KMS-11 (cell line): ENCODE data around the gene PSME3.
A peak's percentile ranks its signal among the peaks of the same experiment; 100 is the strongest.

Source experiments
- H2AFZ ChIP-seq: fragments of 200-600 bp; sonication (generic); 2 replicates; pipeline ENCODE4 v1.6.1; 2016; ENCODE audit warnings: antibody characterized with exemption, mixed run types, low read depth
- H3K27ac ChIP-seq: fragments of 200-600 bp; sonication (generic); 2 replicates; pipeline ENCODE4 v1.6.1; 2016; ENCODE audit warnings: mild to moderate bottlenecking, mixed run types
- H3K27me3 ChIP-seq: fragments of 200-600 bp; sonication (generic); 2 replicates; pipeline ENCODE4 v1.6.1; 2017; ENCODE audit warnings: mild to moderate bottlenecking, low read depth, mixed run types, moderate library complexity; ENCODE audit not compliant: insufficient read depth
- H3K36me3 ChIP-seq: fragments of 200-600 bp; sonication (generic); 2 replicates; pipeline ENCODE4 v1.6.1; 2017; ENCODE audit warnings: mild to moderate bottlenecking, mixed run types; ENCODE audit not compliant: insufficient read depth
- H3K4me1 ChIP-seq: fragments of 200-600 bp; sonication (generic); 2 replicates; pipeline ENCODE4 v1.6.1; 2016; ENCODE audit warnings: mild to moderate bottlenecking, low read depth, mixed run types; ENCODE audit not compliant: poor library complexity, severe bottlenecking
- H3K4me2 ChIP-seq: fragments of 200-600 bp; sonication (generic); 2 replicates; pipeline ENCODE4 v1.7.0; 2016; ENCODE audit warnings: mild to moderate bottlenecking, mixed run types
- H3K4me3 ChIP-seq: fragments of 200-600 bp; sonication (generic); IDR thresholded peaks from 2 replicates; pipeline ENCODE4 v1.6.1; 2017; ENCODE audit warnings: low read depth, low read length, mixed read lengths; ENCODE audit not compliant: insufficient read depth
- H3K79me2 ChIP-seq: fragments of 200-600 bp; sonication (generic); 2 replicates; pipeline ENCODE4 v1.6.1; 2016; ENCODE audit warnings: low read depth, mixed run types; ENCODE audit not compliant: insufficient read depth
- H3K9ac ChIP-seq: fragments of 200-600 bp; sonication (generic); 2 replicates; pipeline ENCODE4 v1.6.1; 2016; ENCODE audit warnings: mild to moderate bottlenecking, mixed run types
- H4K20me1 ChIP-seq: fragments of 200-600 bp; sonication (generic); 2 replicates; pipeline ENCODE4 v1.6.1; 2016; ENCODE audit warnings: mild to moderate bottlenecking, mixed run types; ENCODE audit not compliant: insufficient read depth
- TF ChIP-seq, protein P1 (sequence below): fragments of 200-600 bp; sonication (generic); conservative IDR thresholded peaks from 2 replicates; pipeline ENCODE4 v1.6.1; 2017; ENCODE audit warnings: low read depth, mild to moderate bottlenecking, antibody characterized with exemption, low read length, moderate library complexity, mixed read lengths

The PSME3 gene

DNA sequence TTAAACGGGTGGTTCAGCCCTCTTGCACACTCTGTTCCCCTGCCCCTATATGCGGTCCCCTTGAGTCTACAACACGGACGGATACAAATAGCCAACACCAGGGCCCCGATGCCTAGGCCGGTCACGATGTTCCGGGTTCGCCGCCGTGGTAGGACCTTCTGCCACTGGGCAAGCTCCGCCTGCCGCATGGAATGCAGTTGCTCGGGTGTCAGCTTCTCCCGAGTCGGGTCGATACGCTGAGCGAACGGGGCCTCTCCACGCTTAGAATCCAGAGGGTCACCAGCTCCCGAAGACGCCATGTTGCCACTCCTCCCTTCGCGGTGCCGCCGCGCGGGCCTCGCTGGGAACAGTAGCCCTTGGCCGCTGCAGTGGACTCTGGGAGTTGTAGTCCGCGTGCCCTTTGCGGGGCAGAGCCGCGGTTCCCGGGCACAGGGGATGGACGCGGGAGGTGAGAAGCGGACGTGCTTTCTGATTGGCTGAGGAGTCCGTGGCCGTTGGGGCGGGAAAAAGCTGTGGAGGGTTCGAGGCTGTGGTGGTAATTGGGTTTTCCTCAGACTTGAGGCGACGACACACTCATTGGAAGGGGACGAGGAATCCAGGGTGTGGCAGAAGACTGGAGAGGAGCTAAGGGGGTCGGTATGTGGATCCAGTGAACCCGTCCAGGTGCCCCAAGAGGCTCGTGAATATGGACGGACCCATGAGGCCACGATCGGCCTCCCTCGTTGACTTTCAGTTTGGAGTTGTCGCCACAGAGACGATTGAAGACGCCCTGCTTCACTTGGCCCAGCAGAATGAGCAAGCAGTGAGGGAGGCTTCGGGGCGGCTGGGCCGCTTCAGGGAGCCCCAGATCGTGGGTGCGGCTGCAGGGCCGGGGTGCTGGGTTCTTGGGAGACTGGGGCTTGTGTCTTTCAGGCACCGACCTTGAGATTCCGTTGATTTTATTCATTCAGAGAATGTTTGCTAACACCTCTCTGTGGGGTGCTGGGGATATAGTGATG, 34.5 kb upstream of the PSME3 start, which contains the start of the genes CNTD1 and COA3:
Gene CNTD1 (plus strand): TSS at position 479 of the 998 bp plus-strand sequence. CDS start 207 bp downstream, at position 686.
Gene COA3 (minus strand): TSS at position 322 of the 998 bp plus-strand sequence. CDS start 23 bp downstream, at position 299.
- Histone ChIP-seq H3K9ac (peak within 1 kb of the TSS; percentile 81), H3K27ac (no peak within 1 kb of the TSS; the same call in 1 of the 2 replicates), H3K4me1 (peaks cover 13% of the 10 kb centered on the region), H2AFZ (peak within 1 kb of the TSS; percentile 71), H3K27me3 (no peaks in the 10 kb centered on the region), H3K36me3 (no peaks in the 10 kb centered on the region), H3K79me2 (no peaks in the 10 kb centered on the region; the same call in 1 of the 2 replicates), H4K20me1 (no peaks in the 10 kb centered on the region), H3K4me3 (no peak within 1 kb of the TSS), H3K4me2 (peak within 1 kb of the TSS; percentile 98)
- TF ChIP-seq, protein P1, sequence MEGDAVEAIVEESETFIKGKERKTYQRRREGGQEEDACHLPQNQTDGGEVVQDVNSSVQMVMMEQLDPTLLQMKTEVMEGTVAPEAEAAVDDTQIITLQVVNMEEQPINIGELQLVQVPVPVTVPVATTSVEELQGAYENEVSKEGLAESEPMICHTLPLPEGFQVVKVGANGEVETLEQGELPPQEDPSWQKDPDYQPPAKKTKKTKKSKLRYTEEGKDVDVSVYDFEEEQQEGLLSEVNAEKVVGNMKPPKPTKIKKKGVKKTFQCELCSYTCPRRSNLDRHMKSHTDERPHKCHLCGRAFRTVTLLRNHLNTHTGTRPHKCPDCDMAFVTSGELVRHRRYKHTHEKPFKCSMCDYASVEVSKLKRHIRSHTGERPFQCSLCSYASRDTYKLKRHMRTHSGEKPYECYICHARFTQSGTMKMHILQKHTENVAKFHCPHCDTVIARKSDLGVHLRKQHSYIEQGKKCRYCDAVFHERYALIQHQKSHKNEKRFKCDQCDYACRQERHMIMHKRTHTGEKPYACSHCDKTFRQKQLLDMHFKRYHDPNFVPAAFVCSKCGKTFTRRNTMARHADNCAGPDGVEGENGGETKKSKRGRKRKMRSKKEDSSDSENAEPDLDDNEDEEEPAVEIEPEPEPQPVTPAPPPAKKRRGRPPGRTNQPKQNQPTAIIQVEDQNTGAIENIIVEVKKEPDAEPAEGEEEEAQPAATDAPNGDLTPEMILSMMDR: no peak

DNA sequence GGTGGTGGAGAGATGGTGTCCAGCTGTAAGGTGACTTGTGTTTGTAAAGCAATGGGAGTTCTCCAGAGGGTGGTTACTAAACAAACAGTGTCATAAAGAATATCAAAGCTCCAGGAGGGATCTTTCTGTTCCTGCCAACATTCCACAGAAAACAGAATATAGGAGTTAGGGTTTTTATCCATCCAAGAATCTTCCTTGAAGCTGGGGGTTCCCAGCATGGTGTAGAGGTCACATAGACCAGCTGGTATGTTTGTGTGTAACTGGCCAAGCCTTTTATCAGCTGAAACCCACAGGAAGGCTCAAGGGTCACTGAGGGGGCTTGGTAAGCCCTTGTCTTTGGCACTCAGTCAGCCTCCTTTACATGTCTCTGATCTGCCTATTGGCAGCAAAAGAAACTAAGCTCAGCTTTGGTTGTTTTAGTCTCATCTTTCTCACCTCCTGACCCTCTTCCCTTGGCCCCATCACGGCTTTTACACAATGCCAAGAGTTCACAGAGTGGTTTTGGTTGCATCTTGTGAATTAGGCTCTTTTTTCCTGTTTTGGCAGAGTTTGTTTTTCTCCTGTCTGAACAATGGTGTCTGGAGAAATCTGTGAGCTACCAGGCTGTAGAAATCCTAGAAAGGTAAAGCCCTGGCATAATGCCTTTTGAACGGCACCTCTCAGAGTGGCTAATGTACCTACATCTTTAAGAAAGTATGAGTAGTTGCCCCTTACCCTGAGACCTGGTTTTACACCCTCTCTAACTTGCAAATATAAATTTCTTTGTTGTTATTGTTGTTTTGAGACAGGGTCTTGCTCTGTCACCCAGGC, 29.9 kb upstream of the PSME3 start:
- TF ChIP-seq, protein P1: no peak
- no peaks in the 10 kb centered on the region for H3K27me3 ChIP-seq
- H3K4me3 ChIP-seq: no peak overlapping the region
- peaks cover 6% of the 10 kb centered on the region for H3K4me1 ChIP-seq
- no peak overlapping the region for H3K4me2 ChIP-seq
- no peaks in the 10 kb centered on the region for H4K20me1 ChIP-seq
- no peaks in the 10 kb centered on the region for H3K79me2 ChIP-seq
- no peak overlapping the region for H3K27ac ChIP-seq
- no peak overlapping the region for H3K9ac ChIP-seq
- no peak overlapping the region for H2AFZ ChIP-seq
- no peaks in the 10 kb centered on the region for H3K36me3 ChIP-seq

DNA sequence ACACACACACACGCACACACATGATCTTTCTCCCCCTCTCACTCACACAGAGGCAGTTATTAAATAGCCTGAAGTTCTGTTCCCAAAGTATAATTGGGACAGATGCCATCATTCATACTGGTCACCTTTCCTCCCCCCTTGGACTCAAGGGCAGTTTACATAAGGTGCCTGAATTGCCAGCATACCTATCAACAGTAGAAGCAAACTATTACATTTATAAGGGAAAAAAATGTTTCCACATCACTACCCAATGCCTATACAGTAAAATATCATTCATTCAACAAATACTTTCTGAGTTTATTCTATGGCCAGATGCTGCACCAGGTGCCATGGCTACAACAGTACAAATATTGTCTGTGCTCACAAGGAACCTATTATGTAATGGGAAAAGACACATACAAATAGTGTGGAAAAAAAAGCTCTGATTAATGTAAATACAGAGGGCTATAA, 28.3 kb upstream of the PSME3 start:
- no peak overlapping the region for H2AFZ ChIP-seq
- no peaks in the 10 kb centered on the region for H3K36me3 ChIP-seq
- TF ChIP-seq, protein P1: no peak
- H4K20me1 ChIP-seq: no peaks in the 10 kb centered on the region
- H3K27ac ChIP-seq: no peak overlapping the region
- no peaks in the 10 kb centered on the region for H3K79me2 ChIP-seq
- H3K27me3 ChIP-seq: no peaks in the 10 kb centered on the region
- no peak overlapping the region for H3K4me3 ChIP-seq
- H3K4me1 ChIP-seq: no peaks in the 10 kb centered on the region
- H3K9ac ChIP-seq: no peak overlapping the region
- H3K4me2 ChIP-seq: no peak overlapping the region

DNA sequence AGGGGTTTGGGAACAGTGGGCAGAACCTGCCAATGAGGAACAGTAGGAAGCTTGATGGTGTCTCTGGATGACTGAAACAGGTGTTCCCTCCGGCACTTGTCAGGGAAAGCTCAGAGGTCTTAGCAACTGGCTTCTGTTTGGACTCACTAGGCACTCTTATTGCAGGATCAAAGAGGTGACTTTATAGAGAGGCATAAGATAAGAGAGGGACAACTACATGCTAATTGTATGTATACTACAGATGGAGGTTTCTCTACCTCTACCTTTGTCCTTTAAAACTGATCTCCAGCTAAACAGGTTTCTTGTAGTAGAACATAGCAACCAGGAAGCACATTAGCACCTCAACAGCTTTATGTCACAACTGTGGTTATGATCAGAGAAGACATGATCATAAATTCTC, 26.9 kb upstream of the PSME3 start:
- Histone ChIP-seq H2AFZ (no peak overlapping the region), H3K27ac (no peak overlapping the region)
- TF ChIP-seq, protein P1: no peak

More for the DNA sequence above, 26.9 kb upstream of the PSME3 start:
- Histone ChIP-seq H3K4me3 (no peak overlapping the region), H3K27me3 (no peaks in the 10 kb centered on the region), H3K4me2 (no peak overlapping the region), H3K79me2 (no peaks in the 10 kb centered on the region), H4K20me1 (no peaks in the 10 kb centered on the region), H3K36me3 (no peaks in the 10 kb centered on the region), H3K4me1 (no peaks in the 10 kb centered on the region), H3K9ac (no peak overlapping the region)
